ENCODE results near the gene PNKP.

Gene PNKP

GRCh38 chr19:49859682-49860335 is 7.6 kb downstream of the PNKP start:
- no peak for DNase-seq

GRCh38 chr19:49858088-49858985 is 9.0 kb downstream of the PNKP start:
- DNase-seq: no peak

GRCh38 chr19:49857838-49858087 is 9.6 kb downstream of the PNKP start:
- DNase-seq: no peak

GRCh38 chr19:49857061-49857837 is 10.1 kb downstream of the PNKP start:
- no peak for DNase-seq

GRCh38 chr19:49856574-49857021 is 10.8 kb downstream of the PNKP start:
- DNase-seq: no peak

GRCh38 chr19:49855676-49856573 is 11.5 kb downstream of the PNKP start:
- DNase-seq: no peak

GRCh38 chr19:49855277-49855675 is 12.1 kb downstream of the PNKP start:
- no peak for DNase-seq

- DNase-seq: no peak
Observed at GRCh38 chr19:49854378-49855263, 12.8 kb downstream of the PNKP start.

GRCh38 chr19:49853852-49854377 is 13.5 kb downstream of the PNKP start:
- no peak for DNase-seq

- DNase-seq: no peak
Observed at GRCh38 chr19:49852631-49853126, 14.7 kb downstream of the PNKP start.

- peak; percentile 34 for DNase-seq
Observed at GRCh38 chr19:49851456-49852259, 15.7 kb downstream of the PNKP start.

GRCh38 chr19:49850487-49851342 is 16.7 kb downstream of the PNKP start, which contains the start of gene PTOV1:
Gene PTOV1 (plus strand): TSS chr19:49851159.
- peak; percentile 95 for DNase-seq

- DNase-seq: no peak
Observed at GRCh38 chr19:49850221-49850486, 17.2 kb downstream of the PNKP start.

- no peak for DNase-seq
Observed at GRCh38 chr19:49849433-49850220, 17.7 kb downstream of the PNKP start.

GRCh38 chr19:49848938-49849337 is 18.4 kb downstream of the PNKP start:
- no peak for DNase-seq

- no peak for DNase-seq
Observed at GRCh38 chr19:49847731-49848696, 19.4 kb downstream of the PNKP start.

- no peak for DNase-seq
Observed at GRCh38 chr19:49846408-49846807, 21.0 kb downstream of the PNKP start.
